Nephron (organoid): ENCODE results near the gene MECP2.

Source experiments
- H3K27ac Mint-ChIP-seq, 3 experiments: 2 replicates each; pipeline ENCODE4 v1.8.0; 2020; ENCODE audit warnings: mixed read lengths in 3 of 3, mild to moderate bottlenecking in 2 of 3, moderate library complexity in 1 of 3
- H3K27me3 Mint-ChIP-seq: 2 replicates; pipeline ENCODE4 v1.8.0; 2021; ENCODE audit warnings: low read depth, mild to moderate bottlenecking, moderate library complexity, mixed read lengths
- H3K36me3 Mint-ChIP-seq: 2 replicates; pipeline ENCODE4 v1.8.0; 2020; ENCODE audit warnings: low read depth, mixed read lengths
- H3K4me1 Mint-ChIP-seq: 2 replicates; pipeline ENCODE4 v1.8.0; 2020; ENCODE audit warnings: mixed read lengths
- H3K4me3 Mint-ChIP-seq, 3 experiments: 2 replicates each; pipeline ENCODE4 v1.8.0; 2020; ENCODE audit warnings: mild to moderate bottlenecking in 3 of 3, mixed read lengths in 3 of 3, moderate library complexity in 2 of 3
- H3K9me3 Mint-ChIP-seq: 2 replicates; pipeline ENCODE4 v1.8.0; 2020; ENCODE audit warnings: mixed read lengths
- CTCF ChIP-seq, 3 experiments: fragments of 200-600 bp; sonication (generic); IDR thresholded peaks; one replicate each; pipeline ENCODE4 v1.5.0; 2021; ENCODE audit warnings: antibody characterized with exemption in 3 of 3; ENCODE audit not compliant: unreplicated experiment in 3 of 3

MECP2 gene

GRCh38 chrX:154092371-154092770 is 5.1 kb downstream of the MECP2 start:
- TF ChIP-seq CTCF (IDR thresholded peaks at IDR 0.05; ENCODE audit: unreplicated experiment in 3 of 3): no peak
- peaks cover 20% of the 10 kb centered on the region for H3K36me3 Mint-ChIP-seq
- H3K27me3 Mint-ChIP-seq: no peaks in the 10 kb centered on the region
- peaks cover 38% of the 10 kb centered on the region for H3K4me1 Mint-ChIP-seq
- H3K9me3 Mint-ChIP-seq: peaks cover 11% of the 10 kb centered on the region
- H3K27ac Mint-ChIP-seq: peak overlapping the region in 1 of 3 experiments; percentile 28
- no peak overlapping the region for H3K4me3 Mint-ChIP-seq

GRCh38 chrX:154091678-154092077 is 5.8 kb downstream of the MECP2 start:
- Mint-ChIP-seq H3K27ac (peak overlapping the region in 1 of 3 experiments; percentile 58), H3K4me1 (peaks cover 38% of the 10 kb centered on the region), H3K9me3 (peaks cover 11% of the 10 kb centered on the region), H3K36me3 (peaks cover 24% of the 10 kb centered on the region), H3K4me3 (no peak overlapping the region), H3K27me3 (no peaks in the 10 kb centered on the region)
- no peak for TF ChIP-seq CTCF (IDR thresholded peaks at IDR 0.05; ENCODE audit: unreplicated experiment in 3 of 3)

- H3K27ac Mint-ChIP-seq: peak overlapping the region in 1 of 3 experiments; percentile 62
- H3K9me3 Mint-ChIP-seq: peaks cover 5% of the 10 kb centered on the region
- peaks cover 31% of the 10 kb centered on the region for H3K4me1 Mint-ChIP-seq
- H3K36me3 Mint-ChIP-seq: peaks cover 24% of the 10 kb centered on the region
- no peaks in the 10 kb centered on the region for H3K27me3 Mint-ChIP-seq
- no peak overlapping the region for H3K4me3 Mint-ChIP-seq
- TF ChIP-seq CTCF (IDR thresholded peaks at IDR 0.05; ENCODE audit: unreplicated experiment in 3 of 3): no peak
Measured at GRCh38 chrX:154090731-154091130, 6.8 kb downstream of the MECP2 start.

- TF ChIP-seq CTCF (IDR thresholded peaks at IDR 0.05; ENCODE audit: unreplicated experiment in 3 of 3): no peak
- H3K36me3 Mint-ChIP-seq: peaks cover 38% of the 10 kb centered on the region
- no peaks in the 10 kb centered on the region for H3K27me3 Mint-ChIP-seq
- H3K9me3 Mint-ChIP-seq: peaks cover 9% of the 10 kb centered on the region
- no peak overlapping the region for H3K4me3 Mint-ChIP-seq
- peaks cover 9% of the 10 kb centered on the region for H3K4me1 Mint-ChIP-seq
- peak overlapping the region in 1 of 3 experiments; percentile 8 for H3K27ac Mint-ChIP-seq
Measured at GRCh38 chrX:154084449-154085300, 12.8 kb downstream of the MECP2 start.

GRCh38 chrX:154083126-154083517 is 14.4 kb downstream of the MECP2 start:
- H3K27me3 Mint-ChIP-seq: no peaks in the 10 kb centered on the region
- H3K4me3 Mint-ChIP-seq: no peak overlapping the region
- peaks cover 45% of the 10 kb centered on the region for H3K36me3 Mint-ChIP-seq
- TF ChIP-seq CTCF (IDR thresholded peaks at IDR 0.05; ENCODE audit: unreplicated experiment in 3 of 3): no peak
- peak overlapping the region in 1 of 3 experiments; percentile 5 for H3K27ac Mint-ChIP-seq
- H3K9me3 Mint-ChIP-seq: peaks cover 9% of the 10 kb centered on the region
- peaks cover 9% of the 10 kb centered on the region for H3K4me1 Mint-ChIP-seq
